ENCODE data around the gene NFATC3. TPM values are rescaled to one million over a fixed set of nuclear protein-coding genes. Genes with fewer than 3 reads are reported as not detected.
"Not testable (repeated sequence)": the region's sequence is repeated elsewhere in the genome, so short reads cannot be mapped to it uniquely, and the experiment has no call there.

The NFATC3 gene
- total and polyA plus RNA-seq, 7 donors: 9.8 to 53.5 (median 42.7) TPM

DNA sequence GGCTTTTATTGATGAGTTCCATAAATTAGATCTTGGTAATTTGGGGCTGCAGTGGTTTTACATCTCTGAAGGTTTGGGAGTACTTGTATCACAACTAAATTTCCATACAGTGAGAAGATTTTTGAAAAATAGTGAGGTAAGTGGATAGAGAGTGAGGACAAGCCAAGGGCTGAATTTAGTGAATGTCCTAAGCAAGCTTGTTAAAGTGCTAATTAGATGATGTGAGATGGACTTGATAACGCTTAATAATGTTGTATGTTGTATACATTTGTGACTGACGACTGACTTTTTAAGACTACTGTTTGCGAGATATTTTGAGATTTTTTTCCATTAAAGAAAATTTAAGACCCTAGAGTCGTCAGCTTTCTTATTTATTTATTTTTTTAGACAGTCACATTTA lies 3.9 kb downstream of the NFATC3 start:
- H3K4me3 ChIP-seq: peak overlapping the region; percentile 87
- H3K27ac ChIP-seq: peak overlapping the region; percentile 90
- no peaks in the 10 kb centered on the region for H3K27me3 ChIP-seq (ENCODE audit: insufficient read depth in 3 of 3, low read length in 2 of 3)
- WGBS, 3 donors: 64 to 76% (median 68%) methylated on average over 4 of the region's 4 CpGs
- no peak for TF ChIP-seq CTCF (IDR thresholded peaks at IDR 0.05)
- intact Hi-C loops (cut with DNase I): no loop called here
- no peaks in the 10 kb centered on the region for H3K9me3 ChIP-seq
- ATAC-seq: no peak
- H3K4me1 ChIP-seq: peaks cover 56% of the 10 kb centered on the region
- H3K36me3 ChIP-seq (ENCODE audit: insufficient read depth in 1 of 2, low read depth in 1 of 2): no peaks in the 10 kb centered on the region
- DNase-seq: no peak

DNA sequence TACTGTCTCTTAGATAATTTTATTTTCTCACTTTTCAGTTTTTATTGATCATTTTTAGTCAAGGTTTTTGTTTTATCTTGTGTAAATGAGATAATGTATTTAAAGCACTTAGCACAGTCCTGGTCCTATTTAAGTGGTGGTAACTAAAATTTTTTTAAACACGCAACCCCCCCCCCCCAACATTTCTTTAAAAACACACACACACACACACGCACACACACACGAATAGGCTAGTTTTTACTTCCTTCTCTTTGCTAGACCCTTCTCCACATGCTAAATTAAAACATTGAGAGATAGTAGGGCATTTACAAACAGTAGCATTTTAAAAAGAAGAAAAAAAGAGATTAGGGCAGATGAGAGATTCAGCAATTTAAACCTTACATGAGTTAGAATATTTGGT lies 5.0 kb downstream of the NFATC3 start:
- intact Hi-C loops (cut with DNase I): loop anchor here (5.0 kb wide), 2 partner anchors 42 to 137 kb away; no protein-coding TSS in a partner anchor
- H3K27ac ChIP-seq: peak overlapping the region; percentile 90
- no peaks in the 10 kb centered on the region for H3K9me3 ChIP-seq
- 36 to 61% (median 48%) methylated on average over 3 of the region's 3 CpGs for WGBS, 3 donors
- ATAC-seq (no peak), DNase-seq (no peak)
- H3K4me1 ChIP-seq: peaks cover 62% of the 10 kb centered on the region
- H3K36me3 ChIP-seq (ENCODE audit: insufficient read depth in 1 of 2, low read depth in 1 of 2): no peaks in the 10 kb centered on the region
- H3K27me3 ChIP-seq (ENCODE audit: insufficient read depth in 3 of 3, low read length in 2 of 3): no peaks in the 10 kb centered on the region
- H3K4me3 ChIP-seq: peak overlapping the region; percentile 87
- TF ChIP-seq CTCF (IDR thresholded peaks at IDR 0.05): no peak

- Histone ChIP-seq H3K27me3 (ENCODE audit: insufficient read depth in 3 of 3, low read length in 2 of 3) (no peaks in the 10 kb centered on the region), H3K4me1 (peaks cover 66% of the 10 kb centered on the region), H3K9me3 (no peaks in the 10 kb centered on the region), H3K4me3 (peak overlapping the region; percentile 15), H3K36me3 (ENCODE audit: insufficient read depth in 1 of 2, low read depth in 1 of 2) (no peaks in the 10 kb centered on the region), H3K27ac (peak overlapping the region; percentile 90)
- ATAC-seq (no peak), DNase-seq (no peak)
- 33 to 58% (median 34%) methylated on average over 3 of the region's 3 CpGs for WGBS, 3 donors
- intact Hi-C loops (cut with DNase I): loop anchor here (5.0 kb wide), 2 partner anchors 42 to 137 kb away; no protein-coding TSS in a partner anchor
- no peak for TF ChIP-seq CTCF (IDR thresholded peaks at IDR 0.05)
Observed at GRCh38 chr16:68090533-68090932, 5.4 kb downstream of the NFATC3 start.

GRCh38 chr16:68091380-68092261 lies 6.5 kb downstream of the NFATC3 start:
- H3K27ac ChIP-seq: peak overlapping the region; percentile 90
- DNase-seq: no peak
- no peak for TF ChIP-seq CTCF (IDR thresholded peaks at IDR 0.05)
- no peaks in the 10 kb centered on the region for H3K27me3 ChIP-seq (ENCODE audit: insufficient read depth in 3 of 3, low read length in 2 of 3)
- ATAC-seq: peak; percentile 74 to 79 (median 76)
- H3K4me3 ChIP-seq: peak overlapping the region; percentile 15
- WGBS, 3 donors: 43 to 74% (median 47%) methylated on average over 5 of the region's 5 CpGs
- H3K4me1 ChIP-seq: peaks cover 75% of the 10 kb centered on the region
- no peaks in the 10 kb centered on the region for H3K9me3 ChIP-seq
- intact Hi-C loops (cut with DNase I): loop anchor here (5.0 kb wide), 2 partner anchors 41 to 136 kb away; no protein-coding TSS in a partner anchor
- no peaks in the 10 kb centered on the region for H3K36me3 ChIP-seq (ENCODE audit: insufficient read depth in 1 of 2, low read depth in 1 of 2)

GRCh38 chr16:68092275-68092674 lies 7.1 kb downstream of the NFATC3 start:
- ATAC-seq: peak in 1 of 4 donors; percentile 33
- H3K4me1 ChIP-seq: peaks cover 75% of the 10 kb centered on the region
- H3K27ac ChIP-seq: peak overlapping the region; percentile 90
- H3K27me3 ChIP-seq (ENCODE audit: insufficient read depth in 3 of 3, low read length in 2 of 3); DNase-seq; H3K36me3 ChIP-seq (ENCODE audit: insufficient read depth in 1 of 2, low read depth in 1 of 2); H3K9me3 ChIP-seq: not testable (repeated sequence)
- intact Hi-C loops (cut with DNase I): loop anchor here (5.0 kb wide), 2 partner anchors 40 to 135 kb away; no protein-coding TSS in a partner anchor
- 65 to 87% (median 66%) methylated on average over 10 of the region's 10 CpGs for WGBS, 3 donors
- peak overlapping the region; percentile 15 for H3K4me3 ChIP-seq

Measured in psoas muscle (tissue), 8 donors.